Erythroblast (primary cell): ENCODE measurements around the gene C22orf39.

ENCODE experiments used
- DNase-seq, 2 experiments: peaks; one replicate each; lab custom pipeline; 2025; lab: John Stamatoyannopoulos, UW
- GATA1 ChIP-seq: IDR thresholded peaks from 2 replicates; pipeline ENCODE4 v1.6.1; 2011; ENCODE audit warnings: low read depth, mild to moderate bottlenecking, control low read depth, low read length, moderate library complexity
- POLR2A ChIP-seq: IDR thresholded peaks from 2 replicates; pipeline ENCODE4 v1.6.1; 2011; ENCODE audit warnings: mild to moderate bottlenecking, low read length

The C22orf39 gene, protein sequence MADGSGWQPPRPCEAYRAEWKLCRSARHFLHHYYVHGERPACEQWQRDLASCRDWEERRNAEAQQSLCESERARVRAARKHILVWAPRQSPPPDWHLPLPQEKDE

DNA sequence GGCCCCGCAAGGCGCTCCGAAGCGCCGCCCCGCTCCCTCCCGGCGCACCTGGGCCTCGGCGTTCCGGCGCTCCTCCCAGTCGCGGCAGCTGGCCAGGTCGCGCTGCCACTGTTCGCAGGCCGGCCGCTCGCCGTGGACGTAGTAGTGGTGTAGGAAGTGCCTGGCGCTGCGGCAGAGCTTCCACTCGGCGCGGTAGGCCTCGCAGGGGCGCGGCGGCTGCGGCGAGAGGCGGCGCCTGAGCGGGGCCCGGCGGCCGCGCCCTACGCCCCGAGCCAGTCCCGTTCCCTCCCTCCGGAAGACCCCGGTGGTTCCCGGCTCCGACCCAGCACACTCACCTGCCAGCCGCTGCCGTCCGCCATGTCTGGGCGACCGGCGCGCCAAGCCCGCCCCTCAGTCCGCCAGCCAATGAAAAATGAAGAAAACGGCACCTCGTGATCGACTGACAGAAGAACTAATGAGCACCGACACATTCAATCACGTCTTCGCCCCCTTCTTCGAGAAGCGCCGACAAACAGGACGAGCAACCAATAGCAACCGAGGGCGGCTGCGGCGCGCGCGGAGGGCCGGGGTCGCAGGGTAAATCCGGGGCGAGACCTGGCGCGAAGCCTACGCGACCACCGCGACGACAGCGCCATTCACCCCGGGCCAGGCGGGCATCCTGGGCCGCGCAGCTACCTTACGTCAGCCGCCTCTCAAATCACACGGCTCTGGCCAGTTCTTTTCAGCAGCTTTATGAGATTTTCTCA lies at the start of gene C22orf39:
C22orf39 (minus strand) TSS at position 382 of the 746 bp plus-strand sequence; CDS start at position 359, 23 bp downstream.
- TF ChIP-seq POLR2A, result peak; percentile 92
- no peak for TF ChIP-seq GATA1
- peak; percentile 91 to 93 for DNase-seq

DNA sequence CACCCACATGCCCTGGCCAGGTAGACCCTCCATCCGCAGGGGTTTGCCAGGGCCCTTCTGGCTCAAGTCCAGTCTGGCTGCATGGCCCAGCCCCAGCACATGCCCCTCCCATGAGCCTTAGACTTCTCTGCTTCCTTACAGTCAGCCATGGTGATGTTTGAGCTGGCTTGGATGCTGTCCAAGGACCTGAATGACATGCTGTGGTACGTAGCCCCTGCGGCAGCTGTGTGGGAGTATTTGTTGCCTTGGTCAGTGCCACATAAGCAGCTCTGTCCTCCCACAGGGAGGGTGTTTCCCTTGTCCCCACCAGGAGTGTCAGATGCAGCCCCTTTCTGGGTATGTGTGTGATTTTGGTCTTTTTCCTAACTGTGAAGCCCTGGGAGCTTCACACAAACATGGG lies 49.7 kb upstream of the C22orf39 start:
- no peak for TF ChIP-seq GATA1
- no peak for TF ChIP-seq POLR2A
- DNase-seq, result no peak

DNA sequence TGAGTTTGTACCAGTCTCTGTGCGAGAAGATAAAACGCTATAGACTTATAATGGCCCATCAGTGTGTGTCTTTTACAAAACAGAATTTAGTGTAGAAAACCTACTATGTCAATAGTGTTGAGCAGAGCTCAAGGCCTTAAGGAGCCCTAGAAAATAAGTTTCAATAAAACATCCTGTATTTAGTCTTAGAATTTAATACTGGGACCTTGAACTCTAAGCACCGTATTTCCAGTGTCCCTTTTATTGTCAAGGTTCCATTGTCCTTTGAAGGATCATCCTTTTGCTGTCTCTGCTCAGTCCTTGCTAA lies 48.8 kb upstream of the C22orf39 start:
- no peak for TF ChIP-seq POLR2A
- TF ChIP-seq GATA1, result no peak
- no peak for DNase-seq

DNA sequence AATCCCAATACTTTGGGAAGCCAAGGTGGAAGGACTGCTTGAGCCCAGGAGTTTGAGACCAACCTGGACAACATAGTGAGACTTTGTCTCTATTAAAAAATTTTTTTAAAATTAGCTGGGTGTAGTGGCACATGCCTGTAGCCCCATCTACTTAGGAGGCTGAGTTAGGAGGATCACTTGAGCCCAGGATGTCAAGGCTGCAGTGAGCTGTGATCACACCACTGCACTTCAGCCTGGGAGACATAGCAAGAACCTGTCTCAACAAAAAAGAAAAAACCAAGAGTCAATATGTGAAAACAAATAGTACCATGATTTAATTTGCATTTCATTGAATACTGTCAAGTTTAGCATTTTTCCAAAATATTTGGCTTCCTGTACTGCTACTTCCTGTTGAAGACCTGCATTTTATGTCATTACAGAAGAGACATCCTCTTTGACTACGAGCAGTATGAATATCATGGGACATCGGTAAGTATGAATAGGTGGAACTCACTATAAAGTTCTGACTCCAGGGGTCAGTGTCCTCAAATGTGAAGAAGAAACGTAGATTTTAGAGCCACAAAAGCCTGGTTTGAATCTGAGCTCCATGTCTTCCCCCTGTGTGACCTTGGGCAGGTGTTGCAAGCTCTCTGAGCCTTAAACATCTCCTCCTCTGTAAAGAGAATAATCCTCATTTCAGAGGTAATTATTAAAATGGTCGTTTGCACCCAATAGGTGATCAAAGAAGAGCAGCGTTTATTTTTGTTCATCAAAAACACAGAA lies 48.2 kb upstream of the C22orf39 start:
- no peak for DNase-seq
- TF ChIP-seq GATA1 (no peak), POLR2A (no peak)

DNA sequence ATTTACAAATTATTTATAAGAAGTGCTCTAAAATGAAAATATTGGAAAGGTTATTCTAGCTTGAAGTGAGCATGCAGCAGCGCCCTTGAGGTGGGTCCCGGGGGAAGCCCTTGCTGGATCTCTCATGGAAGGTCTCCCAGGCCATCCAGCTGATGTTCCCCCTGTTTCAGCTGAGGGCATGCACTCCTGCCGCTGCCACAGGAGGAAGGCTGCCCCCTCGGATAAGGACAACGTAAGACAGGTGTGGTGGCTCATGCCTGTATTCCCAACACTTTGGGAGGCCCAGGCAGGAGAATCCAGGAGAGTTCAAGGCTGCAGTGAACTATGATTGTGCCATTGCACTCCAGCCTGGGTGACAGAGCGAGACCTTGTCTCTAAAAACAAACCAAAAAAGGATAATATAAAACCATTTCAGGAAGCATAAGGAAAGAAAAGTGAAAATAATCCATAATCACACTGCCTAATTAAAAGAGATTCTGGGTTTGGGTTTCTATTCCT lies 47.2 kb upstream of the C22orf39 start:
- no peak for DNase-seq
- no peak for TF ChIP-seq POLR2A
- no peak for TF ChIP-seq GATA1

DNA sequence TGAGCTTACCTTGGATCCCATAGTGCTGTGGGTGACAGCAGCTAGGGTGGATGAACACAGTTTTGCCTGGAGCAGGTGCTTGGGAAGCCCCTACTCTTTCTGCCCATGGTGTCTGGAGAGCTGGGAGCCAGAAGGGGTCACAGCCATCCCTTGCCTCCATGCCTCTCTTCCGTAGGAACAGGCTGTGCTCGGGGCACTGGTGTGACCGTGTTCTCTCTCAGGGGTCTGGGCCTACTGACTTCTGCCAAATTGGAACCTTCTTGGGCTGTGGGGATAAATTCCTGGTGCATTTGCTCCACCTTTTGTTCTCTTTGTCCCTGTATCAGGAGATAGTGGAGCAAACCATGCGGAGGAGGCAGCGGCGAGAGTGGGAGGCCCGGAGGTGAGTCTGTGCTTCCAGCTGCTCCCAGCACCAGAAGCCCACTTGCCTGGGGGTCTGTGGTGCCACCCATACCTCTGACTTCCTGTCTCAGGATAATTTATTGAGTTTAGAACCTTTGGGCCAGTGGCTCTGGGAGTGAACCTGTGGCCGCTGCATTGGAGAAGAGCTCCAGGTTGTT lies 46.6 kb upstream of the C22orf39 start:
- TF ChIP-seq POLR2A (no peak), GATA1 (no peak)

DNA sequence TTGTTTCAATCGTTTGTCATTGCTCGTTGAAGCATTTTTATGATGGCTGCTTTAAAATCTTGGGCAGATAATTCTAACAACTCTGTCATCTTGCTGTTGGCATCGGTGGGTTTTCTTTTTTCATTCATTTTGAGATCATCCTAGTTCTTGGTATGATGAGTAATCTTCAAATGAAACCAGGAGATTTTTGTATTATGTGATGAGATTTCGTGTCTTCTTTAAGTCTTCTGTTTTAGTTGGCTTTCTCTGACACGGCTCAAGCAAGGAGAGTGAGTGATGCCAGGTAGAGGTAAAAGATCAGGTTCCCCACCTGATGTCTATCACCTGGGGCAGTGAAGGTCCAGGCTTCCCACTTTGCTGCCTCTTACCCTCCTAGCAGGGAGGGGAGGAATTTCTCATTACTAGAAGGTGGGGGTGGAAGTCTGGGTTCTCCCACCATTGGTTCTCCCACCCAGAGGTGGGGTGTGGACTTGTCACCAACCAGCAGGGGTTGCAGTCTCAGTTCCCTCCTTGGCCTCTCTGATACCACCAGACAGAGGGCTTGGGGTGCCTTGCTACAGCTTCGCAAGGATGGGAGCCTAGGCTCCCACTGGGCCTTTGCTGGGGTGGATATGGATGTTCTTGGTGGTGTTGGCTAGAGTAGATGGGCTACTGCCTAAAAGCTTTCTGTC lies 45.1 kb upstream of the C22orf39 start:
- no peak for DNase-seq
- TF ChIP-seq GATA1, result no peak
- no peak for TF ChIP-seq POLR2A

More for the DNA sequence above, 46.6 kb upstream of the C22orf39 start:
- no peak for DNase-seq

DNA sequence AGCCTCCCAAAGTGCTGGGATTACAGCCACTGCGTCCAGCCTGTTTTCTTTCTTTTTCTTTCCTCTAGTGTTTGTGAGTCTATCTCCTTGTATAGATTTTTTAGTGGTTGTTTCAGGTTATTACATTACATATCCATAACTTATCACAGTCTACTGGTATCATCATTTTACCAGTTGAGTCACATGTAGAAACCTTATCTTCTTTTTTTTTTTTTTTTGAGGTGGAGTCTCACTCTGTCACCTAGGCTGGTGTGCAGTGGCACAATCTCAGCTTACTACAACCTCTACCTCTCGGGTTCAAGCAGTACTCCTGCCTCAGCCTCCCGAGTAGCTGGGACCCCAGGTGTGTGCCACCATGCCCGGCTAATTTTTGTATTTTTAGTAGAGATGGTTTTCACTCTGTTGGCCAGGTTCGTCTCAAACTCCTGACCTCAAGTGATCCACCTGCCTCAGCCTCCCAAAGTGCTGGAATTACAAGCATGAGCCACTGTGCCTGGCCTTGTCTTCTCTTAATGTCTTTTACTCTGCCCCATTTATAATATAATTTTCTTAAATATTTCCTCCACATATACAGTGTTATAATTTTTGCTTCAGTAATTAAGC lies 43.2 kb upstream of the C22orf39 start:
- TF ChIP-seq POLR2A (no peak), GATA1 (no peak)
- DNase-seq, result no peak

DNA sequence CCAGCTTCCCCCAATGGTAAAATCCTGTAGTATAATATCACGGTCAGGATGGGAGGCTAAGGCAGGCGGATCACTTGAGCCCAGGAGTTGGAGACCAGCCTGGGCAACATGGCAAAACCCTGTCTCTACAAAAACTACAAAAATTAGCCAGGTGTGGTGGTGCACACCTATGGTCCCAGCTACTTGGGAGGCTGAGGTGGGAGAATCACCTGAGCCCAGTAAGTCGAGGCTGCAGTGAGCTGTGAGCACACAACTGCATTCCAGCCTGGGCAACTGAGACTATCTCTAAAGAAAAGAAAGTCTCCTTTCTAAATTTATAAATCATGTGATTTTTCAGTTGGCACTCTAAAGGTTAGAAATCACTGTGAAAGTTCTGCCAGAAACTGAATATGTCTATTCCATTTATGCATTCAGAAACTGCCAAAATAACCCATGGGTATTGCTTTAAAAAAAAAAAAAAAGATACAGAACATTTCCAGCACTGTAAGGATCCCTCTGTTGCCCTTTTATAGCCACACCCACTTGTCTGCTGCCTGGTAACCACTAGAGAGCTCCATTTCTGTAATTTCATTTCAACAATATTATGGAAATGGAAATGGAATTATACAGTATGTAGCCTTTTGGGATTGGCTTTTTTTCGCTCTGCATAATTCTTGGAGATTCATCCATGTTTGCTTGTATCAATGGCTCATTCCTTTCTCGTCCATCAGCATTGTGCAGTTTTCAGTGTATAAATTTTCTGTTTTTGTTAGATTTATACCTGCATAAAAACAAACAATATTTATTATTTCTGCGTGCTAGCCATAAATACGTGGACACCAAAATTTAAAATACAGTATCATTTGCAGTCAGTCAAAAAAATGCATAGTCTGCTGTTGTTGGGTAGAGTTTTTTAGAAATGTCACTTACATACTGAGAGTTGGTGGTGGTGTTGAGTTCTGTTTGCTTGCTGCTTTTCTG lies 41.7 kb upstream of the C22orf39 start:
- TF ChIP-seq GATA1, result no peak
- TF ChIP-seq POLR2A, result no peak
- DNase-seq, result peak; percentile 24 to 28

DNA sequence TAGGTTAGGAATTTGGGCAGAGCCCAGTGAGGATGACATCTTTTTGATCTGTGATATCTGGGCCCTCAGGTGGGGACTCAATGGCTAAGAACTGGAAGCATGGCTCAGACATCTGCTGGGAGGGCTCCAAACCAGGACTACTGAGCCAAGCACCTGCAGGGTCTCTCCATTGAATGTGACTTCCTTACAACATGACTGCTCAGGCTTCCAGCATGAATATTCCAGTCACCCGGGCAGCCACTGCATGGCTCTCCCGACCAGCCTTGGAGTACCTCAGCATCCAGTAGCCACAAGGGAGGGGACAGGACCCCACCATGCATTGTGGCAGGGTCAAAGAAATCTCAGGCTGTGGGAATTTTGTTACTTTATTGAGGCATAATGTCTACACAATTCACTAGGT lies 40.8 kb upstream of the C22orf39 start:
- DNase-seq, result no peak
- no peak for TF ChIP-seq GATA1
- no peak for TF ChIP-seq POLR2A

DNA sequence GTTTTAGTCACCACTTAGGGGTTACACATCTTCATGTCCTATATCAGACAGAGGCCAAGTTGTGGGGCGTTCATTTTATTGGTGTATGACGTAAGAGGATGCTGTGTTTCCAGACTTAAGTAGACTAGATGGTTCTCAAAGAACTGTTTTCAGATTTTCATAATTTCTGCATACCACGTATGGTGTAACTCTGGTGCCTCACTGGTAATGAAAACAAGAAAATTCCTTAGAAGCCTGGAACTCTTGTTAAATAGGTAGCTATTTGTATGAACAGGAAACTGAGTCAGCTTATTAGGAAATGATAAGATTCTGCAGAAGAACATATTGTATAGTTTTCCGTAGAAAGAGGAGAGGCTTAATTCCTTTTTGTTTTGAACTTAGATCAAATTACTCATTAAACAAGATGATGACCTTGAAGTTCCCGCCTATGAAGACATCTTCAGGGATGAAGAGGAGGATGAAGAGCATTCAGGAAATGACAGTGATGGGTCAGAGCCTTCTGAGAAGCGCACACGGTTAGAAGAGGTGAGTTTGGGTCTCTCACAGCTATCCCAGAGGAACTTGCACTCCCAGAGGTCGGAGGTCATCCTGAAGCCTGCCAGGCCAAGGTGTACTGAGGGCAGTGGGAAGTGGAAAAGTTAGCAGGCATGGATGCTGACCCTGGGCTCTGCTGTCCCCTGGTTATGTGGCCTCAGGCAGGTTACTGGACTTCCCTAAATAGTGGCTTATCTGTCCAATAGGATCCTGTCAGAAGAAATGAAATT lies 36.2 kb upstream of the C22orf39 start:
- DNase-seq, result no peak
- TF ChIP-seq POLR2A (no peak), GATA1 (no peak)
